Keratinocyte (primary cell): Measurements from ENCODE around the gene TP53BP2. TPM values are rescaled to one million over a fixed set of nuclear protein-coding genes. Genes with fewer than 3 reads are reported as not detected.

Experiments
- DNase-seq: peaks from one replicate; pipeline ENCODE4 v3.0.0-alpha.2; 2011; ENCODE audit warnings: low read depth, missing footprints, low spot score
- FAIRE-seq: peaks from 2 replicates; lab custom pipeline; 2011; peaks lifted over from hg19 to GRCh38; lab: Jason Lieb, UNC
- H2AFZ ChIP-seq: 2 replicates; pipeline ENCODE4 v1.6.0; 2012; ENCODE audit warnings: low read length, control low read depth, inconsistent platforms; ENCODE audit not compliant: control insufficient read depth
- H3K27ac ChIP-seq: 2 replicates; pipeline ENCODE4 v1.5.1; 2011; ENCODE audit warnings: low read length; ENCODE audit not compliant: control insufficient read depth, insufficient read depth
- H3K27me3 ChIP-seq: 3 replicates; pipeline ENCODE4 v1.6.0; 2011; ENCODE audit warnings: low read length; ENCODE audit not compliant: control insufficient read depth, insufficient read depth; ENCODE audit errors: extremely low read depth
- H3K36me3 ChIP-seq, 2 experiments: 2 replicates in 1 of 2; 3 replicates in 1 of 2; pipeline ENCODE4 v1.5.1; 2011; ENCODE audit warnings: low read length in 2 of 2, mild to moderate bottlenecking in 1 of 2; ENCODE audit not compliant: control insufficient read depth in 2 of 2, insufficient read depth in 2 of 2; ENCODE audit errors: extremely low read depth in 1 of 2
- H3K4me1 ChIP-seq: 3 replicates; pipeline ENCODE4 v1.5.1; 2011; ENCODE audit warnings: low read length; ENCODE audit not compliant: control insufficient read depth, insufficient read depth; ENCODE audit errors: extremely low read depth
- H3K4me2 ChIP-seq: 3 replicates; pipeline ENCODE4 v1.6.0; 2011; ENCODE audit warnings: low read depth, low read length; ENCODE audit not compliant: control insufficient read depth, insufficient read depth; ENCODE audit errors: extremely low read depth
- H3K4me3 ChIP-seq, 3 experiments: fragments of 200-600 bp in 1 of 3; sonication (generic) in 1 of 3; 2 replicates in 2 of 3; 3 replicates in 1 of 3; pipeline ENCODE4 v1.5.1; 2011 to 2016; ENCODE audit warnings: low read length in 3 of 3, mild to moderate bottlenecking in 3 of 3, control low read depth in 2 of 3, inconsistent platforms in 1 of 3, low read depth in 1 of 3, mixed read lengths in 1 of 3, mixed run types in 1 of 3, moderate library complexity in 1 of 3; ENCODE audit not compliant: control insufficient read depth in 2 of 3, insufficient read depth in 2 of 3; ENCODE audit errors: extremely low read depth in 1 of 3
- H3K79me2 ChIP-seq: 2 replicates; pipeline ENCODE4 v1.6.0; 2012; ENCODE audit warnings: low read length; ENCODE audit not compliant: control insufficient read depth, insufficient read depth
- H3K9ac ChIP-seq: 3 replicates; pipeline ENCODE4 v1.6.0; 2011; ENCODE audit warnings: low read length; ENCODE audit not compliant: control insufficient read depth, insufficient read depth; ENCODE audit errors: extremely low read depth
- H3K9me1 ChIP-seq: 3 replicates; pipeline ENCODE4 v1.6.0; 2011; ENCODE audit warnings: low read length; ENCODE audit not compliant: control insufficient read depth, insufficient read depth; ENCODE audit errors: extremely low read depth
- H3K9me3 ChIP-seq: 2 replicates; pipeline ENCODE4 v1.5.1; 2012; ENCODE audit warnings: low read depth, low read length; ENCODE audit not compliant: control insufficient read depth
- H4K20me1 ChIP-seq: 3 replicates; pipeline ENCODE4 v1.6.0; 2011; ENCODE audit warnings: low read length; ENCODE audit not compliant: control insufficient read depth, insufficient read depth; ENCODE audit errors: extremely low read depth
- CTCF ChIP-seq, 3 experiments: IDR thresholded peaks in 1 of 3; conservative IDR thresholded peaks in 1 of 3; optimal IDR thresholded peaks in 1 of 3; 2 replicates in 2 of 3; 3 replicates in 1 of 3; pipeline versions ENCODE3 to v1.5.1; 2011; ENCODE audit warnings: low read length in 3 of 3, mild to moderate bottlenecking in 3 of 3, moderate library complexity in 2 of 3, control low read depth in 1 of 3, inconsistent platforms in 1 of 3; ENCODE audit not compliant: insufficient read depth in 2 of 3; ENCODE audit errors: extremely low read depth in 1 of 3
- EZH2 ChIP-seq: IDR thresholded peaks from one replicate; pipeline ENCODE4 v1.6.1; 2012; ENCODE audit warnings: inconsistent platforms, mild to moderate bottlenecking, low read length, moderate library complexity
- dilution Hi-C: fragments of 300-500 bp; cut with MboI; formaldehyde crosslinking; loops from one replicate; pipeline ENCODE4 v1.7.0; 2020; ENCODE audit warnings: low sequenced_read_pairs; ENCODE audit not compliant: extremely low pct_ligation_motif_present
- polyA plus RNA-seq, 5 experiments: library from polyadenylated mRNA; depleted of rRNA in 3 of 5; stranded (reverse) in 3 of 5; stranded (forward) in 1 of 5; unstranded in 1 of 5; fragments of >200 nt; gene quantifications; 1 replicate in 1 of 5; 2 replicates in 3 of 5; 3 replicates in 1 of 5; pipeline versions ENCODE4 v1.2.1 to v1.2.3, GENCODE V29; 2011 to 2012; ENCODE audit warnings: missing spikeins in 2 of 5, low read depth in 1 of 5, low replicate concordance in 1 of 5

Gene TP53BP2
- polyA plus RNA-seq, 1 donor (not counting 4 experiments of a cell fraction or from before 2014, with no cell fraction given) = 22.5 TPM

DNA sequence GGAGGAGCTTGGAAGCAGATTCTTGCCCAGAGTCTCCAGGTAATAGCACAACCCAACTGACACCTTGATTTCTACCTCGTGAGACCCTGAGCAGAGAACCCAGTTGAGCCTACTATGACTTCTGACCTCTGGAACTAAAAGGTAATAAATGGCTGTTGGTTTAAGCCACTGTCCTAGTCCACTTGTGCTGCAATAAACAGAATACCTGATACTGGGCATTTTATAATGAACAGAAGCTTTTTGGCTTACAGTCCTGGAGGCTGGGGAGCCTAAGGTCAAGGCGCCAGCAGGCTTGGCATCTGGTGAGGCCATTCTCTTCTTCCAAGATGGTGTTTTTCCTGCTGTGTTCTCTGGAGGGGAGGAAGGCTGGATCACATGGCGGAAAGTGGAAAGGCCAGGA lies 39.9 kb upstream of the TP53BP2 start:
- Histone ChIP-seq H3K79me2 (no peaks in the 10 kb centered on the region), H3K36me3 (no peaks in the 10 kb centered on the region), H3K27ac (no peak overlapping the region), H2AFZ (no peak overlapping the region), H3K4me1 (peaks cover 9% of the 10 kb centered on the region), H3K9ac (no peak overlapping the region), H3K9me1 (no peaks in the 10 kb centered on the region), H3K4me3 (no peak overlapping the region), H3K9me3 (no peaks in the 10 kb centered on the region), H3K27me3 (no peaks in the 10 kb centered on the region), H4K20me1 (no peaks in the 10 kb centered on the region), H3K4me2 (no peak overlapping the region)
- DNase-seq (no peak), FAIRE-seq (no peak)
- dilution Hi-C loops = no loop called here
- TF ChIP-seq EZH2 (no peak), CTCF (optimal IDR thresholded peaks at IDR 0.05 in 1 of 3, IDR thresholded peaks at IDR 0.05 in 1 of 3, conservative IDR thresholded peaks at IDR 0.05 in 1 of 3; ENCODE audit: extremely low read depth in 1 of 3, insufficient read depth in 2 of 3, low read length in 3 of 3) (no peak)

- Histone ChIP-seq H3K36me3 (no peaks in the 10 kb centered on the region), H3K9ac (no peak overlapping the region), H2AFZ (no peak overlapping the region), H3K27me3 (no peaks in the 10 kb centered on the region), H3K9me3 (no peaks in the 10 kb centered on the region), H4K20me1 (no peaks in the 10 kb centered on the region), H3K4me1 (no peaks in the 10 kb centered on the region), H3K4me3 (no peak overlapping the region), H3K4me2 (no peak overlapping the region), H3K9me1 (no peaks in the 10 kb centered on the region), H3K27ac (no peak overlapping the region), H3K79me2 (no peaks in the 10 kb centered on the region)
- dilution Hi-C loops = no loop called here
- FAIRE-seq = no peak
- DNase-seq = no peak
- TF ChIP-seq EZH2 (no peak), CTCF (optimal IDR thresholded peaks at IDR 0.05 in 1 of 3, IDR thresholded peaks at IDR 0.05 in 1 of 3, conservative IDR thresholded peaks at IDR 0.05 in 1 of 3; ENCODE audit: extremely low read depth in 1 of 3, insufficient read depth in 2 of 3, low read length in 3 of 3) (no peak)
Observed at GRCh38 chr1:223878598-223879325, 33.0 kb upstream of the TP53BP2 start.
